CD1c-positive myeloid dendritic cell (primary cell): ENCODE measurements around the gene CSRNP3.
"Not testable (repeated sequence)": the region's sequence is repeated elsewhere in the genome, so short reads cannot be mapped to it uniquely, and the experiment has no call there.

Source experiments
- DNase-seq: peaks from one replicate; pipeline ENCODE4 v3.0.0-alpha.2; 2016; ENCODE audit errors: extremely low spot score

CSRNP3 gene

GRCh38 chr2:165633431-165633830, 163.9 kb downstream of the CSRNP3 start:
- no peak for DNase-seq

GRCh38 chr2:165634282-165634681, 164.8 kb downstream of the CSRNP3 start:
- no peak for DNase-seq

GRCh38 chr2:165634855-165635254, 165.4 kb downstream of the CSRNP3 start:
- no peak for DNase-seq

DNA sequence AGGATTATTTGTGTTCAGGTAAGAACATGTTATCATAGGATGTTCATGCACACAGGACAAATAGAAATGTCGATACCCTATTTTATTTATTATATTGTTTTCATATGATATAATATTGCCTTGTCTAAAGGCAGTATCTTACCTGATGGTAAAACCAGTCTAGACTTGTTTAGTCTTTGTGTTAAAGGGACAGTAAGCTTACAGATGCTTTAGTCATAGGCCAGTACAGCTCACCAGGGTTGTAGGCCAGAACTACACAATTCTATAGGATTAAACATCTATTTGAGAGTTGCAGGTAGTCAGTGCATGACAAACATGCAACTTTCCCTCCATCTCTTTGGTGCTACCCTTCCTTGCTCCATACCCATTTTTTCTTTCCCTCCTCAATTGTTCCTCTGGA, 166.0 kb downstream of the CSRNP3 start:
- no peak for DNase-seq

GRCh38 chr2:165636959-165637358, 167.5 kb downstream of the CSRNP3 start:
- no peak for DNase-seq

- no peak for DNase-seq
Measured at GRCh38 chr2:165637396-165637795, 167.9 kb downstream of the CSRNP3 start.

- no peak for DNase-seq
Measured at GRCh38 chr2:165639504-165639903, 170.0 kb downstream of the CSRNP3 start.

DNA sequence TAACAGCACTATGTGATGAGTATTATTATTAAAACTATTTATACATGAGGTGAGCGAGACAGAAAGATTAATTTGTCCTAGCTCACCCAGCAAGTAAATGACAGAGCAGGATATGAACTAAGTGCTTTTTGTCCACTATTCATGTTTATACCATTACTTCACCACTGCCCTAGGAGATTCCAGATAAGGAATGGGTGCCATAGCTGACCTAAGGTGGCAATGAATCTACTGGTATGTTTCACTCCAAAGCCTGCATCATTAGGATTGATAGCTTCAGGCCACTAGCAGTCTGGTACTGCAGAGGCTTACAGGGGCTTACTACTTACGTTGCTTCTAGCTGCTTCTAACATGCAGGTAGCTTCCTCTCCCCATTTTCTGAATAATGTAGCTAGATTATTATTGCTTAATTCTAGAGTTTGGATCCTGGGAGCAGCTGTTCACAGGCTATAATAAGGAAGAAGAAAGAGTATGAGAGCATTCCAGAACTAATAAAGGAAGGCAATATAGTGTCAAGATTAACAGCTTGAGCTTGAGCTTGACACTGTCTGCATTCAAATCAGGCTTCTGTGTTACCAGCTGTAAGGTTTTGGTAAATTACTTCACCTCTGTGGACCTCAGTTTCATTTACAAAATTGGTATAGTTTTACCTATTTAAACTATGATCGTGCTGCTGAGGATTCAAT, 170.9 kb downstream of the CSRNP3 start:
- DNase-seq = no peak

GRCh38 chr2:165645930-165646831, 176.7 kb downstream of the CSRNP3 start:
- DNase-seq = no peak

DNA sequence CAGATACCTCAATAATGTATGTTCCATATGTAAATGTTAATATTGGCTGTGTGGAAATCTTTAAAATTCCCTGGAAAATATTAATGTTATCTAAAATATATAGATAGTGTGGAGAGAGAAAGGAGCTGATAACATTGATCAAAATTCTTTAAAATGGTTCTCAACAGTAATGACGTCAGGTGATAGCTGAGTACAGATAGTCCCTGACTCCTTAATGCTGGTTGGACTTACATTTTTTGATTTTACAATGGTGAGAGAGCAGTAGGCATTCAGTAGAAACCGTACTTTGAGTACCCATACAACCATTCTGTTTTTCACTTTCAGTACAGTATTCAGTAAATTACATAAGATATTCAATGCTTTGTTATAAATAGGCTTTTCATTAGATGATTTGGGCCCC, 177.9 kb downstream of the CSRNP3 start:
- DNase-seq = no peak

DNA sequence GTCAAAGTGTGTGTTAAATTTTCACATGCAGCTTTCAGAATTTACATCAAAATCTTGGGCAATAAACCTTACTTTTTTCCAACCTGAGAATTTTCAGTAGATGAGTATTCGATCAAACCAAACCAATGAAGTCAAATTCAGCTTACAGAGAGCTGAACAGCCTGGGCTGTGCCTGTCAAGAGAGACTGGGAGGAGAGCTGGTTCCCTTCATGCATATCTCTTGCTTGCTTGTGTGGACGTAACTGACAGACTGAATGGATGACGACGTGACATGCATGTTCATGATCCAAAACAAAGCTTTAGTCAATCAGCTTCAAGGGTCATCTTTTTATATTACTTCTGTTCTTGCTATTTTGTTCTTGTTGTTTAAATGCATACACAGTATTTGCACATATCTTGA, 179.3 kb downstream of the CSRNP3 start:
- no peak for DNase-seq

- no peak for DNase-seq
Measured at GRCh38 chr2:165651233-165651632, 181.7 kb downstream of the CSRNP3 start.

DNA sequence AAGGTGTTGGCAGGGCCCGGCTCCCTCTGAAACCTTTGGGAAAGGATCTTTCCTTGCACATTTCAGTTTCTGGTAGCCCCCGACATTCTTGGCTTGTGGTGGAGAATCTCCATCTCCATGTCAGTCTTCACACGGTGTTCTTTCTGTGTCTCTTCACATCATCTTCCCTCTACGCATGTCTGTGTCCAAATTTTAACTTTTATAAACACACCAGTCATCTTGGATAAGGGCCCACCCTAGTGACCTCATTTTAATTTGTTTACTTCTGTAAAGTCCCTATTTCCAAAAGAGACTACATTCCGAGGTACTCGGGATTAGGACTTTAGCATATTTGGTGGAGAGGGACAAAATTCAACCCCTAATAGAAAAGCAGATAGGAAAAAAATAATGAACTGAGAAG, 186.2 kb downstream of the CSRNP3 start:
- DNase-seq = no peak

DNA sequence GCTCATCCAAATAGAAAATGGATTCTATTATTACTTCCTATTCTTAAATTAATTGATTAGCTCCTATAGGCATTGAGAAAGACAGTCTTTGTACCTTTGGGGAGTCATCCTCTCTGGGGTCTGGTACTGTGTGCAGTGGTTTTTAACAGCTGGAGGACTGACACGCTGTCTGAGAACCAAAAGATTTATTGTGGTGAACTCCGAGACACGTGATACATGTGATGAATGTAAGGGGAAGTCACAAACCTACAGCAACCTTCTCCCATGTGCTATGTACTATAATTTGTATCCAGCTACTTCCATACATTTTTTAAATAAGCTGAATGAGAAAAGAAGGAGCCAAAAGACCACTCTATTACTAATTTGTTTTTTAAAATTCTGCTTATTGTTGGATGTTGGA, 190.9 kb downstream of the CSRNP3 start:
- no peak for DNase-seq

- DNase-seq = no peak
Measured at GRCh38 chr2:165662720-165663119, 193.2 kb downstream of the CSRNP3 start.

DNA sequence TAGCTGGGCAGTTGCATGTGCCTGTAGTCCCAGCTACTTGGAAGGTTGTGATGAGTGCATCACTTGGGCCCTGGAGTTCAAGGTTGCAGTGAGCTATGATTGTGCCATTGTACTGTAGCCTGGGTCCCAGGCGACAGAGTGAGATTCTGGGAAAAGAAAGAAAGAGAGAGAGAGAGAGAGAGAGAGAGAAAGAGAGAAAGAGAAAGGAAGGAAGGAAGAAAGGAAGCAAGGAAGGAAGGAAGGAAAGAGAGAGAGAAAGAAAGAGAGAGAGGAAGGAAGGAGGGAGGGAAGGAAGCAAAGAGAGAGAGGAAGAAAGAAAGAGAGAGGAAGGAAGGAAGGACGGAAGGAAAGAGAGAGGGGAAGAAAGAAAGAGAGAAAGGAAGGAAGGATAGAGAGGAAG, 196.1 kb downstream of the CSRNP3 start:
- DNase-seq = no peak

GRCh38 chr2:165666073-165666472, 196.6 kb downstream of the CSRNP3 start:
- not testable (repeated sequence) for DNase-seq

DNA sequence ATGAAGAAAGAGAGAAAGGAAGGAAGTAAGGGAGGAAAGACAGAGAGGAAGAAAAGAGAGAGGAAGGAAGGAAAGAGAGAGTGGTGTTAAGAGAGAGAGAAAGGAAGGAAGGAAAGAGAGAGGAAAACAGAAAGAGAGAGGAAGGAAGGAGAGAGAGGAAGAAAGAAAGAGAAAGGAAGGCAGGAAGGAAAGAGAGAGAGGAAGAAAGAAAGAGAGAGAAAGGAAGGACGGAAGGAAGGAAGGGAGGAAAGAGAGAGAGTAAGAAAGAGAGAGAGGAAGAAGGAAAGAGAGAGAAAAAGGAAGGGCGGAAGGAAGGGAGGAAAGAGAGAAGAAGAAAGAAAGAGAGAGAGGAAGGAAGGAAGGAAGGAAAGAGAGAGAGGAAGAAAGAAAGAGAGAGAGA, 197.1 kb downstream of the CSRNP3 start:
- no peak for DNase-seq

DNA sequence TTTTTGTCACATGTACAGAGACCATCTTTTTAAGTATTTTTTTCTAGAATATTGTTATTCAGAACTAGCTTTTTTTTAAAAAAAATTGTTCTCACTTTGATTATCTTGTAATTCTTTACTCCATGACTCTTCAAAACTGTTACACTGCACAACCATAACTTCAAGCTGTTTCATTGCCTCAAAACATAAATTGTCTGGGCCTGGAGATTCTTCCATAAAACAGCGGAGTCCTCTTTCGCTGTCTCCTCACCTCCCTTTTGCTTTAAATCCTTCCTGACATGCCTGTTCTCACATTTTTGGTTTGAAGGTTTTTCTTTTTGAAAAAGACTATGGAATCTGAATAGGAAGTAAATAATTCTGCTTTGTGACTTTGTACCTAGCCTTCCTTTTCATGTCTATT, 197.9 kb downstream of the CSRNP3 start:
- no peak for DNase-seq

GRCh38 chr2:165674780-165675179, 205.3 kb downstream of the CSRNP3 start:
- DNase-seq = no peak

- DNase-seq = no peak
Measured at GRCh38 chr2:165675551-165675968, 206.1 kb downstream of the CSRNP3 start.

DNA sequence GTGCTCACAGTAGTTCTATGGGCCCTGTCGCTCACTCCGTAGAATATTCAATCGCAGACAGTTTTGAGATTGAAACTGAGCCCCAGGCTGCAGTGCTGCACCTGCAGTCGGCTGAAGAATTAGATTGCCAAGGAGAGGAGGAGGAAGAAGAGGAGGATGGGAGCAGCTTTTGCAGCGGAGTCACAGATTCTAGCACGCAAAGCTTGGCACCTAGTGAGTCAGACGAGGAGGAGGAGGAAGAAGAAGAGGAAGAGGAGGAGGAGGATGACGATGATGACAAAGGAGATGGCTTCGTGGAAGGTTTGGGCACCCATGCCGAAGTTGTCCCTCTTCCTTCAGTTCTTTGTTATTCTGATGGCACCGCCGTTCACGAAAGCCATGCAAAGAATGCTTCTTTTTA, 209.4 kb downstream of the CSRNP3 start:
- DNase-seq = no peak

- no peak for DNase-seq
Measured at GRCh38 chr2:165679621-165680020, 210.1 kb downstream of the CSRNP3 start.
